H1 (cell line): ENCODE measurements around the gene NDFIP2.

Experiments used
- CBX5 ChIP-seq: fragments of 300-800, 300-1000 bp; sonication (generic); IDR thresholded peaks from 2 replicates; pipeline ENCODE4 v1.7.1; 2016; ENCODE audit warnings: antibody characterized with exemption, low read length, low read depth
- CTCF ChIP-seq, 3 experiments: IDR thresholded peaks; 1 replicate in 2 of 3; 2 replicates in 1 of 3; pipeline versions ENCODE4 v1.5.1 to v1.6.1; 2011; ENCODE audit warnings: low read length in 3 of 3, mild to moderate bottlenecking in 3 of 3, inconsistent platforms in 2 of 3, low read depth in 1 of 3, moderate library complexity in 1 of 3; ENCODE audit not compliant: insufficient read depth in 1 of 3; ENCODE audit errors: control extremely low read depth in 1 of 3
- EZH2 ChIP-seq: fragments of 200-600 bp; sonication (generic); IDR thresholded peaks from 2 replicates; pipeline ENCODE4 v1.7.1; 2012; ENCODE audit warnings: low read depth, mild to moderate bottlenecking, moderate library complexity, low read length, inconsistent platforms; ENCODE audit not compliant: severe bottlenecking
- POLR2AphosphoS5 ChIP-seq: IDR thresholded peaks from 2 replicates; pipeline ENCODE4 v1.6.1; 2011; ENCODE audit warnings: low read depth, low read length

DNA sequence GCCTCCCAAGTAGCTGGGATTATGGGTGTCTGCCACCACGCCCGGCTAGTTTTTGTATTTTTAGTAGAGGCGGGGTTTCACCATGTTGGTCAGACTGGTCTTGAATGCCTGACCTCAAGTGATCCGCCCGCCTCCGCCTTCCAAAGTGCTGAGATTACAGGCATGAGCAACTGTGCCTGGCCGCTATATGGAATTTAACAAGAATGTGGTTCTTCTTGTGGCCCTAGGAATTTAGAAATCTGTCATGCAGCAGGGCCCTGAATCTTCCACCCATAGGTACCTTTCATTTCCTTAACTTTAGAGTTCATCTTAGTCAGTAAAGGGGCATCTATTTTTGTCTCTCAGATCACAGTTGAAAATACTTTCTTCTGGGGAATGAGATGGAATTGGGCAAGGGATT lies 25.6 kb upstream of the NDFIP2 start:
- TF ChIP-seq CTCF (IDR thresholded peaks at IDR 0.05; ENCODE audit: control extremely low read depth in 1 of 3, insufficient read depth in 1 of 3, low read depth in 1 of 3, low read length in 3 of 3) (no peak), EZH2 (no peak), POLR2AphosphoS5 (no peak), CBX5 (no peak)
